AG04449 (cell line): Measurements from ENCODE around the gene CHFR.
"Not testable (repeated sequence)": the region's sequence is repeated elsewhere in the genome, so short reads cannot be mapped to it uniquely, and the experiment has no call there.

ENCODE experiments used
- CTCF ChIA-PET: fragments of 350-600 bp; formaldehyde crosslinking; extraction: SDS; loops from one replicate; lab custom pipeline; 2021; ENCODE audit warnings: antibody characterized with exemption; lab: Yijun Ruan, JAX
- POLR2A ChIA-PET: fragments of 400-600, 350-600 bp; formaldehyde crosslinking; extraction: SDS; loops from one replicate; lab custom pipeline; 2020; ENCODE audit warnings: antibody characterized with exemption, inconsistent platforms; lab: Yijun Ruan, JAX
- DNase-seq: peaks from one replicate; pipeline ENCODE4 v3.0.0-alpha.2; 2010; ENCODE audit warnings: low read depth, low spot score
- H3K4me3 ChIP-seq: 2 replicates; pipeline ENCODE4 v1.5.1; 2011; ENCODE audit warnings: low read depth, mild to moderate bottlenecking, control low read depth, low read length
- TF ChIP-seq, protein P1 (sequence below): IDR thresholded peaks from one replicate; pipeline ENCODE4 v1.5.1; 2011; ENCODE audit warnings: mild to moderate bottlenecking, moderate library complexity, low read length, control low read depth, inconsistent platforms; ENCODE audit not compliant: insufficient read depth; ENCODE audit errors: missing control alignments

Gene CHFR

DNA sequence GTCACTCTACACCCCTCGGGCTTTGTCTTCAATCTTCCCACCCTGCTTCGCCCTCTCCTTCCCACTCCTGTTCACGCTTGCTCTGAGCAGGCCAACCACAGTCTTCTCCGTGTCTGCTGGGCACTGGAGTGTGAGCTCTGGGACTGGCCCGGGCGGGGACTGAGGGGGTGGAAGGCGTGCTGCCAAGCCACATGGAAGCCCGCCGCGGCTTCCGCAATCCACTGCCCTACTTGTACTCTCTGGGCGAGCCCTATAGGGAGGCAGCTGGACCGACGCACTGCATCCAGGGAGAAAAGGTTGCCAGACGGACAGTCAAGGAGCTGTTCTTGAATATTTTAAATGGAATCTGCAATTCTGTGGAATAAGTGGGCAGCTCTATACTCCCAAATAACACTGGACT, 83.5 kb downstream of the CHFR start:
- TF ChIP-seq, protein P1, sequence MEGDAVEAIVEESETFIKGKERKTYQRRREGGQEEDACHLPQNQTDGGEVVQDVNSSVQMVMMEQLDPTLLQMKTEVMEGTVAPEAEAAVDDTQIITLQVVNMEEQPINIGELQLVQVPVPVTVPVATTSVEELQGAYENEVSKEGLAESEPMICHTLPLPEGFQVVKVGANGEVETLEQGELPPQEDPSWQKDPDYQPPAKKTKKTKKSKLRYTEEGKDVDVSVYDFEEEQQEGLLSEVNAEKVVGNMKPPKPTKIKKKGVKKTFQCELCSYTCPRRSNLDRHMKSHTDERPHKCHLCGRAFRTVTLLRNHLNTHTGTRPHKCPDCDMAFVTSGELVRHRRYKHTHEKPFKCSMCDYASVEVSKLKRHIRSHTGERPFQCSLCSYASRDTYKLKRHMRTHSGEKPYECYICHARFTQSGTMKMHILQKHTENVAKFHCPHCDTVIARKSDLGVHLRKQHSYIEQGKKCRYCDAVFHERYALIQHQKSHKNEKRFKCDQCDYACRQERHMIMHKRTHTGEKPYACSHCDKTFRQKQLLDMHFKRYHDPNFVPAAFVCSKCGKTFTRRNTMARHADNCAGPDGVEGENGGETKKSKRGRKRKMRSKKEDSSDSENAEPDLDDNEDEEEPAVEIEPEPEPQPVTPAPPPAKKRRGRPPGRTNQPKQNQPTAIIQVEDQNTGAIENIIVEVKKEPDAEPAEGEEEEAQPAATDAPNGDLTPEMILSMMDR, result no peak
- DNase-seq, result no peak
- no peak overlapping the region for H3K4me3 ChIP-seq
- POLR2A ChIA-PET, result no interaction called here
- CTCF ChIA-PET, result no interaction called here

DNA sequence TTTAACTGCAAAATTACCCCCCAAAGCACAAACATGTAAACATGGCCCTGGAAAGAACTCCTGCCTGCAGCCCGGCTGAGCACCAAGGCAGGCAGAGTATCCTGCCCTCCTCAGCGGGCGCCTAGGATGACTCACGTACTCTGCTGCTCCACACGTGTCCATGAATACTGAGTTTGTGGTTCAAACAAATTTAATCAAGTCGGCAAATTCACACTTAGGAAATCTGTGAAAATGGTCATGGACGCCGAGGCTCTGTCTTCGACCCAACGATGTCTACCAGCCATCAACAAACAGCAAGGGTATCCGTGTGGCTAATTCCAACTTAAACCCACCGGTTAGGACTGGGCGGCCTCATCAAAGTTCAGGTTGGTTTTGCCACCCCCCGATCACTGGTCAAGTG, 84.3 kb downstream of the CHFR start:
- H3K4me3 ChIP-seq, result no peak overlapping the region
- CTCF ChIA-PET, result no interaction called here
- DNase-seq, result no peak
- TF ChIP-seq, protein P1, result no peak
- POLR2A ChIA-PET, result no interaction called here

DNA sequence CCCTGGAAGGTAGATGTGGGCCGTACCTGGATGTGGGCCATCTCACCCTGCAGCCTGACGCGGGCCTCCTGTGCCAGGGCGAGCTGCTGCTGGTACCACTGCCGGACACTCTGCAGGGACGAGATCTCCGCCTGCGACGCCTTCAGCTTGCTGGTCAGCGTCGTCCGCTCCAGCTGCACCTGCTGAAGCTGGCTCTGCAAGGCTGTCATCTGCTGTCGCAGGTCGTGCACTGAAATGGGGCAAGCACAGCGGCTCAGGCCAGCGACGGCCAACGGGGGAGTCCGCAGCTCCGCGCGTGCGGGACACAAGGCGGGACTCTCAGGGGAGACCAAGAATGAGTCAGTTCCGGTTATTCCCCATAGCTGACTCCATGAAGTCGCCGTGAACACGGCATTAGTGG, 85.7 kb downstream of the CHFR start:
- H3K4me3 ChIP-seq, result no peak overlapping the region
- TF ChIP-seq, protein P1, result no peak
- DNase-seq, result no peak
- CTCF ChIA-PET, result no interaction called here
- POLR2A ChIA-PET, result no interaction called here

DNA sequence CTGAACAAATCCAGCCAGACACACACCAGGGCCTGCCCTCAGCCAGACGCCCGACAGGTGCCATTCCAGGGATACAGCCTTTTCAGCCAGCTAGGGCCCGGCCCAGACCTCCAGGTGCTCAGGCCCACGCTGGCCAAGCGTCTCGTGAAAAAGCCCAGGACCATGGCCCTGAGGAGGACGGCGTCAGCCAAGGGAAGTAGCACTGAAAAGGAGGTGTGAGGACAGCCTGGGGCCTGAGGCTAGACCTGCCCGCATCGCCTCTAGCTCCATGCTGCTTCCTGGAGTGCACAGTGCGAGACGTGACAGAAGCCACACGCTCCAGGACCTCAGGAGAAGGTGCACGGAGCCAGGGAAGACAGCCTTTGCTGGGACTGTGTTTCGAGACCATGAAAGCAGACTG, 88.6 kb downstream of the CHFR start:
- TF ChIP-seq, protein P1, result no peak
- ChIA-PET POLR2A (interaction anchor here (1.0 kb wide), 1 partner anchor 38 kb away, joined by 3 read pairs; no protein-coding TSS in a partner anchor), CTCF (interaction anchor here (1.3 kb wide), 1 partner anchor 18 kb away, joined by 3 read pairs; no protein-coding TSS in a partner anchor)
- no peak for DNase-seq
- no peak overlapping the region for H3K4me3 ChIP-seq

DNA sequence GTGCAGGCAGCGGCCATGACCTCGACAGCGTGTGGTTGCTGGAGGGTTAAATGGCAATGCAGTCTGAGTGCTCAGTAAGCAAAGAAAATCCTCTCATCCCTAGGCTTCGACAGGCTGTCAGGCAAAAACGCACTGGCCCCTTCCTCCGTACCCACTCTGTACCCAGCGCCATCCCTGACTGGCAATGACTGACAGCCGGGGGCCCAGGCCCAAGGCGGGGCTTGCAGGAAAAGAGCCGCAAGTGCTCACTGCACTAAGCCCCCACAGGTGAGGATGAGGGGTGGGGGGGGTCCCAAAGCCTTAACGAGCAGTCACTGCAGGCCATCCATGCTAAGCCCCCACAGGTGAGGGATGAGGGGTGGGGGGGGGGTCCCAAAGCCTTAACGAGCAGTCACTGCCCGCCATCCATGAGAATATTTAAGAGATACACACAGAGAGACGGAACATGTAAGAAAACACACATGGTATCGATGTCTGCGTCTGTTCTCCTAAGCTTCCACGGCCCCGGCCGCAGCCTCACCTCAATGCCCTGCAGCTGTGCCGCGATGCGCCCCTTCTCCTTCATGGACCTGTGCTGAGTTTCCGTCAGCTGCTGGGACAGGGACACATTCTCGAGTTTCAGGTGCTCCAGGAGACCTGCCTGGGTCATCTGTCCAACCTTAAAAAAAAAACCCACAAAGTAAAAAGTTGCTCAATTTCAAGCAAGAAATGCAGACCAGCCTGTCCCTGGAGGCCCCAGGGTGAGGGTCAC, 89.4 kb downstream of the CHFR start:
- TF ChIP-seq, protein P1, result no peak
- ChIA-PET POLR2A (no interaction called here), CTCF (interaction anchor here (1.3 kb wide), 1 partner anchor 18 kb away, joined by 3 read pairs; no protein-coding TSS in a partner anchor)
- DNase-seq, result no peak
- H3K4me3 ChIP-seq, result no peak overlapping the region

DNA sequence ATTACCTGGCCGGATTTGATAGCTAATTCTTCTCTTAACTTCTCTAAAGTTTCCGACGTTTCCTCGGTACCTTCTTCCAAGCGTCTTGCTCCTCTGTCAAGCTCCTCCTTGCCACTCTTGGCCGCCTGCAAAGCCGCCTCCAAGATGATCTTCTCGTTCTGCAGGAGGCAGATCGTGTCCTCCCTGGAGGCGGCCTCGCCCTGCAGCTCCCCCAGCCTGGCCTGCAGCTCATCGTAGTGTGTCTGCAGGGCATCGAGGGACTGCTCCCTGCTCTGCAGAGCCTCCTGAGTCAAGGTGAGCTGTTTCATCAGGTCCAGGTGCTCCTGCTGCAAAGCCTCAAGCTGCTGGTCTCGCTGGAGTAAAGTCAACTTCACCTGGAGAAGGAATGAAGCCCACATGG, 91.6 kb downstream of the CHFR start:
- no peak for DNase-seq
- CTCF ChIA-PET, result interaction anchor here (0.9 kb wide), 1 partner anchor 27 kb away, joined by 5 read pairs; no protein-coding TSS in a partner anchor
- POLR2A ChIA-PET, result no interaction called here
- TF ChIP-seq, protein P1, result no peak
- H3K4me3 ChIP-seq, result no peak overlapping the region

DNA sequence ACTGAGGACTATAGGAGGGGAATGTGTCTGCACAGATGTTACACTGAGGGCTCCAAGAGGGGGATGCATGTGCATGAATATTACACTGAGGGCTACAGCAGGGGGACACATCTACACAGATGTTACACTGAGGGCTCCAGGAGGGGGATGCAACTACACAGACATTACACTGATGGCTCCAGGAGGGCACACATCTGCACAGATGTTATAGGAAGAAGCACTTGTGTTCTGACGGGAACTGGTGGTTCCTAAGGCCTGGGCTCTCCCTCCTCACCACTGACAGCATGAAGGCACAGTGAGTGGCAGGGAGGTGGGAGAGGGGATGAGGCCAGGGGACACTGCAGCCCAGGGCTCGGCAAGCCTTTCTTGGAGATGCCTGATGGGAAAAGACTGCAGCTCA, 95.5 kb downstream of the CHFR start:
- POLR2A ChIA-PET, DNase-seq, H3K4me3 ChIP-seq, CTCF ChIA-PET: not testable (repeated sequence)
